Neural progenitor cell (in vitro differentiated cells): Measurements from ENCODE around the gene CDV3. TPM values are rescaled to one million over a fixed set of nuclear protein-coding genes. Genes with fewer than 3 reads are reported as not detected.
A peak's percentile ranks its signal among the peaks of the same experiment; 100 is the strongest.

Experiments
- DNase-seq: peaks from one replicate; pipeline ENCODE4 v3.0.0-alpha.2; 2016; ENCODE audit warnings: low spot score
- H2AFZ ChIP-seq: fragments of 200-600 bp; sonication (generic); replicated peaks from 2 replicates; pipeline ENCODE4 v1.6.1; 2016; ENCODE audit warnings: antibody characterized with exemption
- H3F3A ChIP-seq: fragments of 200-600 bp; sonication (generic); 2 replicates; pipeline ENCODE4 v1.6.1; 2016; ENCODE audit warnings: antibody characterized with exemption, low read depth
- H3K27ac ChIP-seq: fragments of 200-600 bp; sonication (generic); 2 replicates; pipeline ENCODE4 v1.5.1; 2016; ENCODE audit warnings: mild to moderate bottlenecking
- H3K27me3 ChIP-seq: fragments of 200-600 bp; sonication (generic); 2 replicates; pipeline ENCODE4 v1.6.1; 2016; ENCODE audit warnings: mild to moderate bottlenecking, moderate library complexity
- H3K36me3 ChIP-seq: fragments of 200-600 bp; sonication (generic); 2 replicates; pipeline ENCODE4 v1.5.1; 2016
- H3K4me1 ChIP-seq: fragments of 200-600 bp; sonication (generic); 2 replicates; pipeline ENCODE4 v1.6.1; 2016; ENCODE audit warnings: mixed run types
- H3K4me2 ChIP-seq: fragments of 200-600 bp; sonication (generic); 2 replicates; pipeline ENCODE4 v1.6.1; 2016
- H3K4me3 ChIP-seq: fragments of 200-600 bp; sonication (generic); 2 replicates; pipeline ENCODE4 v1.5.1; 2016
- H3K79me2 ChIP-seq: fragments of 200-600 bp; sonication (generic); 2 replicates; pipeline ENCODE4 v1.6.1; 2016; ENCODE audit warnings: low read depth
- H3K9ac ChIP-seq: fragments of 200-600 bp; sonication (generic); 2 replicates; pipeline ENCODE4 v1.6.1; 2016
- H3K9me3 ChIP-seq: fragments of 200-600 bp; sonication (generic); 2 replicates; pipeline ENCODE4 v1.5.1; 2016; ENCODE audit warnings: low read depth
- H4K20me1 ChIP-seq: fragments of 200-600 bp; sonication (generic); 2 replicates; pipeline ENCODE4 v1.6.1; 2016; ENCODE audit warnings: low read depth
- H3K27ac Mint-ChIP-seq: 3 replicates; pipeline ENCODE4 v1.8.0; 2021; ENCODE audit warnings: mixed read lengths
- H3K27me3 Mint-ChIP-seq: 2 replicates; pipeline ENCODE4 v1.8.0; 2022; ENCODE audit warnings: low read depth, mild to moderate bottlenecking, inconsistent platforms, moderate library complexity, mixed read lengths; ENCODE audit not compliant: insufficient read depth
- H3K36me3 Mint-ChIP-seq: 3 replicates; pipeline ENCODE4 v1.8.0; 2021; ENCODE audit warnings: mixed read lengths
- H3K4me1 Mint-ChIP-seq: 3 replicates; pipeline ENCODE4 v1.8.0; 2021; ENCODE audit warnings: mixed read lengths
- H3K4me3 Mint-ChIP-seq: 3 replicates; pipeline ENCODE4 v1.8.0; 2021; ENCODE audit warnings: mild to moderate bottlenecking, moderate library complexity, mixed read lengths
- H3K9me3 Mint-ChIP-seq: 3 replicates; pipeline ENCODE4 v1.8.0; 2020; ENCODE audit warnings: mixed read lengths
- EZH2 ChIP-seq: fragments of 200-600 bp; sonication (generic); IDR thresholded peaks from 2 replicates; pipeline ENCODE4 v1.6.1; 2017; ENCODE audit warnings: antibody characterized with exemption, mild to moderate bottlenecking, moderate library complexity
- EZH2phosphoT487 ChIP-seq: fragments of 200-600 bp; sonication (generic); IDR thresholded peaks from 2 replicates; pipeline ENCODE4 v1.6.1; 2017; ENCODE audit warnings: antibody characterized with exemption
- total RNA-seq: library from RNA; depleted of rRNA; stranded (reverse); fragments of >200 nt; gene quantifications from 2 replicates; pipeline ENCODE4 v1.2.3, GENCODE V29; 2015; ENCODE audit warnings: low replicate concordance
- TF ChIP-seq, protein P1 (sequence below): fragments of 200-600 bp; sonication (generic); IDR thresholded peaks from 2 replicates; pipeline ENCODE4 v1.5.1; 2017; ENCODE audit warnings: antibody characterized with exemption, mild to moderate bottlenecking

The CDV3 gene
- total RNA-seq, 1 donor from 2014 or later, result 272 TPM

DNA sequence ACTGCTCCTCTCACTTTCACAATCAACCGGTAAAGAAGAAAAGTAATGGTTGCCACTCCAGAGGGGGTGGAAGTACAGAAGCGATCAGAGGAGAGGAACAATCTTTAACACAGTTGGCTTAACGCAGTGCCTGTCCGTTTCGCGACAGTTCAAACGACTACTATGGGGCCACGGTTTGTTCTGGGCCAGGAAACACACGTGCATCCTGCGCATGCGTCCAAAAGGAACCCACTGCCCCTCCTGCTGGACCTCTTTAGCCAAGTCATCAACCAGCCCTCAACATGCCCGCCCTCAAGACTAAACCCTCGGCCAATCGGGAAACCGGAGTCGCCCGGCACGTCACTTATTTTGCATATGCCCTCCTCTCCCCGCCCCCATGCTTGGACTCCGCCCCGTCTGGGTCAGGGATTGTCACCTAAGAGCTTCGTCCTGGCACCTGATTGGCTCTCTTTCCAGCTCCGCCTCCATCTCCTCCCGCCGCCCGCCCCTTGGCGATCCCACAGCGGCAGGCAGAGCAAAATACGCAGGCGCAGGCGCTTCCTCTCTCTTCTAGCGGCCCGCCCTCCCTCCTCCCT, 345 bp upstream of the CDV3 start:
- peaks cover 7% of the 10 kb centered on the region for H3K27me3 Mint-ChIP-seq
- Histone ChIP-seq H3K4me3 (peak overlapping the region; percentile 70), H3K27ac (peak overlapping the region; percentile 98), H4K20me1 (peaks cover 39% of the 10 kb centered on the region), H2AFZ (peak overlapping the region; percentile 27), H3K36me3 (peaks cover 4% of the 10 kb centered on the region), H3K9me3 (no peaks in the 10 kb centered on the region), H3K4me1 (peaks cover 22% of the 10 kb centered on the region), H3K9ac (no peak overlapping the region), H3K27me3 (no peaks in the 10 kb centered on the region), H3K79me2 (peaks cover 40% of the 10 kb centered on the region), H3K4me2 (peak overlapping the region; percentile 72), H3F3A (peaks cover 13% of the 10 kb centered on the region)
- H3K27ac Mint-ChIP-seq, result peak overlapping the region; percentile 57
- peak overlapping the region; percentile 89 for H3K4me3 Mint-ChIP-seq
- peak; percentile 100 for DNase-seq
- TF ChIP-seq EZH2phosphoT487 (no peak), EZH2 (no peak)
- TF ChIP-seq, protein P1, sequence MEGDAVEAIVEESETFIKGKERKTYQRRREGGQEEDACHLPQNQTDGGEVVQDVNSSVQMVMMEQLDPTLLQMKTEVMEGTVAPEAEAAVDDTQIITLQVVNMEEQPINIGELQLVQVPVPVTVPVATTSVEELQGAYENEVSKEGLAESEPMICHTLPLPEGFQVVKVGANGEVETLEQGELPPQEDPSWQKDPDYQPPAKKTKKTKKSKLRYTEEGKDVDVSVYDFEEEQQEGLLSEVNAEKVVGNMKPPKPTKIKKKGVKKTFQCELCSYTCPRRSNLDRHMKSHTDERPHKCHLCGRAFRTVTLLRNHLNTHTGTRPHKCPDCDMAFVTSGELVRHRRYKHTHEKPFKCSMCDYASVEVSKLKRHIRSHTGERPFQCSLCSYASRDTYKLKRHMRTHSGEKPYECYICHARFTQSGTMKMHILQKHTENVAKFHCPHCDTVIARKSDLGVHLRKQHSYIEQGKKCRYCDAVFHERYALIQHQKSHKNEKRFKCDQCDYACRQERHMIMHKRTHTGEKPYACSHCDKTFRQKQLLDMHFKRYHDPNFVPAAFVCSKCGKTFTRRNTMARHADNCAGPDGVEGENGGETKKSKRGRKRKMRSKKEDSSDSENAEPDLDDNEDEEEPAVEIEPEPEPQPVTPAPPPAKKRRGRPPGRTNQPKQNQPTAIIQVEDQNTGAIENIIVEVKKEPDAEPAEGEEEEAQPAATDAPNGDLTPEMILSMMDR, result peak; percentile 27
- peaks cover 2% of the 10 kb centered on the region for H3K9me3 Mint-ChIP-seq
- peaks cover 57% of the 10 kb centered on the region for H3K4me1 Mint-ChIP-seq
- H3K36me3 Mint-ChIP-seq, result peaks cover 21% of the 10 kb centered on the region

- peaks cover 52% of the 10 kb centered on the region for H3K79me2 ChIP-seq
- H3K27ac ChIP-seq, result no peak overlapping the region
These were observed 885 bp downstream of the CDV3 start for GRCh38 chr3:133574260-133574881.

GRCh38 chr3:133575086-133575485, 1.6 kb downstream of the CDV3 start:
- H3K4me1 Mint-ChIP-seq, result peaks cover 53% of the 10 kb centered on the region

More at GRCh38 chr3:133574260-133574881, 885 bp downstream of the CDV3 start:
- no peak for TF ChIP-seq EZH2phosphoT487
- TF ChIP-seq, protein P1, result peak; percentile 11
- Mint-ChIP-seq H3K4me1 (peaks cover 56% of the 10 kb centered on the region), H3K4me3 (peak overlapping the region; percentile 98), H3K27me3 (peaks cover 5% of the 10 kb centered on the region), H3K9me3 (peaks cover 2% of the 10 kb centered on the region), H3K36me3 (peaks cover 21% of the 10 kb centered on the region), H3K27ac (peak overlapping the region; percentile 85)
- peak overlapping the region; percentile 56 for H3K9ac ChIP-seq
- H3K9me3 ChIP-seq, result no peaks in the 10 kb centered on the region
- peaks cover 11% of the 10 kb centered on the region for H3K36me3 ChIP-seq
- H3K4me2 ChIP-seq, result peak overlapping the region; percentile 78
- DNase-seq, result peak; percentile 84
- H3K4me3 ChIP-seq, result peak overlapping the region; percentile 70
- H3K4me1 ChIP-seq, result peaks cover 31% of the 10 kb centered on the region
- peaks cover 51% of the 10 kb centered on the region for H4K20me1 ChIP-seq
- H3F3A ChIP-seq, result peaks cover 13% of the 10 kb centered on the region
- H3K27me3 ChIP-seq, result no peaks in the 10 kb centered on the region
- H2AFZ ChIP-seq, result no peak overlapping the region

More at GRCh38 chr3:133575086-133575485, 1.6 kb downstream of the CDV3 start:
- Mint-ChIP-seq H3K36me3 (peaks cover 24% of the 10 kb centered on the region), H3K4me3 (peak overlapping the region; percentile 98), H3K27me3 (peaks cover 5% of the 10 kb centered on the region), H3K27ac (peak overlapping the region; percentile 85), H3K9me3 (peaks cover 2% of the 10 kb centered on the region)
- DNase-seq, result no peak
- Histone ChIP-seq H3K27me3 (no peaks in the 10 kb centered on the region), H3K9ac (peak overlapping the region; percentile 56), H3K36me3 (peaks cover 14% of the 10 kb centered on the region), H3K4me2 (peak overlapping the region; percentile 78), H3K27ac (no peak overlapping the region), H3F3A (peaks cover 10% of the 10 kb centered on the region), H3K4me3 (peak overlapping the region; percentile 70), H4K20me1 (peaks cover 58% of the 10 kb centered on the region), H2AFZ (no peak overlapping the region), H3K79me2 (peaks cover 60% of the 10 kb centered on the region), H3K4me1 (peaks cover 31% of the 10 kb centered on the region), H3K9me3 (no peaks in the 10 kb centered on the region)
- TF ChIP-seq EZH2phosphoT487 (no peak), EZH2 (no peak)
- TF ChIP-seq, protein P1, result no peak
